B cell (primary cell): ENCODE results near the gene NUDCD3.

Experiments used
- EZH2 ChIP-seq: IDR thresholded peaks from 2 replicates; pipeline ENCODE4 v1.6.1; 2012; ENCODE audit warnings: borderline replicate concordance, low read depth, mild to moderate bottlenecking, moderate library complexity, low read length; ENCODE audit not compliant: insufficient read depth, poor library complexity, severe bottlenecking
- TF ChIP-seq, protein P1 (sequence below): fragments of 200-600 bp; IDR thresholded peaks from one replicate; pipeline ENCODE4 v1.8.0; 2022; ENCODE audit warnings: antibody characterized with exemption, mild to moderate bottlenecking

DNA sequence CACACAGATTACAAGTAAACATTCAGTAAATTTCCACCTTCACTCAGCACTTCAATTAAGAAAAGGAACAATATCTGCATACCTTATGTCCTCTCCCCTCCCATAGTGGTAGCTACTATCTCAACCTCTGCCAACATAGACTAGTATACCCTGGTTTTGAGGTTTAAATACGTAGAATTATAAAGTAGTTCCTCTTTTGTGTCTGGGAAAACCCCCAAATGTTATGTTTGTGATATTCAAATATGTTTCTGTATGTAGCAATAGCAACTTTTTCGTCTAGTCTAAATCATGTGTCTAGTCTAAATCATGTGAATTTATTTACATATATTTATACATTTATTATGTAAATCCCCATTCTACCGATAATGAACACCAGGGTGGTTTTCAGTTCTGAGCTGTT is 151.9 kb downstream of the NUDCD3 start:
- TF ChIP-seq, protein P1, sequence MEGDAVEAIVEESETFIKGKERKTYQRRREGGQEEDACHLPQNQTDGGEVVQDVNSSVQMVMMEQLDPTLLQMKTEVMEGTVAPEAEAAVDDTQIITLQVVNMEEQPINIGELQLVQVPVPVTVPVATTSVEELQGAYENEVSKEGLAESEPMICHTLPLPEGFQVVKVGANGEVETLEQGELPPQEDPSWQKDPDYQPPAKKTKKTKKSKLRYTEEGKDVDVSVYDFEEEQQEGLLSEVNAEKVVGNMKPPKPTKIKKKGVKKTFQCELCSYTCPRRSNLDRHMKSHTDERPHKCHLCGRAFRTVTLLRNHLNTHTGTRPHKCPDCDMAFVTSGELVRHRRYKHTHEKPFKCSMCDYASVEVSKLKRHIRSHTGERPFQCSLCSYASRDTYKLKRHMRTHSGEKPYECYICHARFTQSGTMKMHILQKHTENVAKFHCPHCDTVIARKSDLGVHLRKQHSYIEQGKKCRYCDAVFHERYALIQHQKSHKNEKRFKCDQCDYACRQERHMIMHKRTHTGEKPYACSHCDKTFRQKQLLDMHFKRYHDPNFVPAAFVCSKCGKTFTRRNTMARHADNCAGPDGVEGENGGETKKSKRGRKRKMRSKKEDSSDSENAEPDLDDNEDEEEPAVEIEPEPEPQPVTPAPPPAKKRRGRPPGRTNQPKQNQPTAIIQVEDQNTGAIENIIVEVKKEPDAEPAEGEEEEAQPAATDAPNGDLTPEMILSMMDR, result no peak
- TF ChIP-seq EZH2, result no peak
